H9 (cell line): ENCODE results near the gene GFI1B. TPM values are rescaled to one million over a fixed set of nuclear protein-coding genes. Genes with fewer than 3 reads are reported as not detected.

ENCODE experiments used
- DNase-seq: peaks from one replicate; pipeline ENCODE4 v3.0.0-alpha.2; 2017
- H2AFZ ChIP-seq: one replicate; pipeline ENCODE4 v1.6.1; 2013; ENCODE audit warnings: mild to moderate bottlenecking, low read length, control low read depth, moderate library complexity
- H2AK5ac ChIP-seq: 2 replicates; pipeline ENCODE4 v1.6.1; 2013; ENCODE audit warnings: low read length, control low read depth, mixed read lengths; ENCODE audit not compliant: insufficient read length
- H2BK120ac ChIP-seq: one replicate; pipeline ENCODE4 v1.6.1; 2013; ENCODE audit warnings: low read depth, mild to moderate bottlenecking, low read length, control low read depth, inconsistent platforms; ENCODE audit not compliant: poor library complexity, severe bottlenecking
- H2BK12ac ChIP-seq: 2 replicates; pipeline ENCODE4 v1.6.1; 2013; ENCODE audit warnings: low read length, control low read depth, mixed read lengths, low read depth; ENCODE audit not compliant: insufficient read length
- H2BK15ac ChIP-seq: 2 replicates; pipeline ENCODE4 v1.6.1; 2013; ENCODE audit warnings: low read depth, low read length, control low read depth
- H2BK20ac ChIP-seq: one replicate; pipeline ENCODE4 v1.6.1; 2013; ENCODE audit warnings: low read depth, mild to moderate bottlenecking, low read length, control low read depth, inconsistent platforms; ENCODE audit not compliant: poor library complexity, severe bottlenecking
- H2BK5ac ChIP-seq: 2 replicates; pipeline ENCODE4 v1.6.1; 2013; ENCODE audit warnings: low read length, control low read depth, mixed read lengths; ENCODE audit not compliant: insufficient read length
- H3K14ac ChIP-seq: 2 replicates; pipeline ENCODE4 v1.6.1; 2013; ENCODE audit warnings: low read length, control low read depth; ENCODE audit not compliant: insufficient read depth
- H3K18ac ChIP-seq: 2 replicates; pipeline ENCODE4 v1.6.1; 2013; ENCODE audit warnings: low read depth, mild to moderate bottlenecking, mixed read lengths, low read length, control low read depth; ENCODE audit not compliant: insufficient read length
- H3K23ac ChIP-seq: 2 replicates; pipeline ENCODE4 v1.6.1; 2013; ENCODE audit warnings: low read length, control low read depth, mixed read lengths, low read depth; ENCODE audit not compliant: insufficient read length
- H3K23me2 ChIP-seq: 2 replicates; pipeline ENCODE4 v1.6.1; 2013; ENCODE audit warnings: low read depth, mild to moderate bottlenecking, mixed read lengths, low read length, control low read depth; ENCODE audit not compliant: insufficient read length, poor library complexity, severe bottlenecking
- H3K27ac ChIP-seq: 2 replicates; pipeline ENCODE4 v1.5.1; 2013; ENCODE audit warnings: low read length, control low read depth, mixed read lengths, low read depth; ENCODE audit not compliant: insufficient read length
- H3K27me3 ChIP-seq: 2 replicates; pipeline ENCODE4 v1.6.1; 2013; ENCODE audit warnings: low read length, control low read depth, inconsistent platforms; ENCODE audit not compliant: insufficient read depth
- H3K4ac ChIP-seq: 2 replicates; pipeline ENCODE4 v1.6.1; 2013; ENCODE audit warnings: low read depth, mild to moderate bottlenecking, control low read depth, inconsistent platforms, low read length, moderate library complexity
- H3K4me1 ChIP-seq: 2 replicates; pipeline ENCODE4 v1.6.1; 2013; ENCODE audit warnings: low read length, control low read depth, inconsistent platforms; ENCODE audit not compliant: insufficient read depth
- H3K4me2 ChIP-seq: 2 replicates; pipeline ENCODE4 v1.6.1; 2013; ENCODE audit warnings: low read length, control low read depth, mixed read lengths; ENCODE audit not compliant: insufficient read length, insufficient read depth
- H3K56ac ChIP-seq: 2 replicates; pipeline ENCODE4 v1.6.1; 2013; ENCODE audit warnings: low read depth, mild to moderate bottlenecking, mixed read lengths, low read length, control low read depth; ENCODE audit not compliant: insufficient read length
- H3K79me1 ChIP-seq: 2 replicates; pipeline ENCODE4 v1.6.1; 2013; ENCODE audit warnings: low read depth, mild to moderate bottlenecking, moderate library complexity, low read length, control low read depth, inconsistent platforms; ENCODE audit not compliant: insufficient read depth, poor library complexity, severe bottlenecking
- H3K79me2 ChIP-seq: 2 replicates; pipeline ENCODE4 v1.6.1; 2013; ENCODE audit warnings: low read length, control low read depth, inconsistent platforms; ENCODE audit not compliant: insufficient read depth
- H3K9ac ChIP-seq: 2 replicates; pipeline ENCODE4 v1.6.1; 2013; ENCODE audit warnings: low read length, control low read depth, mixed read lengths; ENCODE audit not compliant: insufficient read length; ENCODE audit errors: extremely low read depth
- H3K9me3 ChIP-seq: one replicate; pipeline ENCODE4 v1.6.1; 2013; ENCODE audit warnings: low read depth, low read length, inconsistent platforms; ENCODE audit not compliant: control insufficient read depth
- H3T11ph ChIP-seq: one replicate; pipeline ENCODE4 v1.6.1; 2013; ENCODE audit warnings: mild to moderate bottlenecking, low read length, control low read depth, inconsistent platforms
- H4K20me1 ChIP-seq: one replicate; pipeline ENCODE4 v1.6.1; 2013; ENCODE audit not compliant: control insufficient read depth, insufficient read length, insufficient read depth
- H4K5ac ChIP-seq: 2 replicates; pipeline ENCODE4 v1.6.1; 2013; ENCODE audit warnings: low read depth, mild to moderate bottlenecking, mixed read lengths, low read length, control low read depth; ENCODE audit not compliant: insufficient read length
- H4K8ac ChIP-seq: replicated peaks from 2 replicates; pipeline ENCODE4 v1.6.1; 2013; ENCODE audit warnings: low read length, control low read depth, mixed read lengths, low read depth; ENCODE audit not compliant: insufficient read length
- H4K91ac ChIP-seq: 2 replicates; pipeline ENCODE4 v1.6.1; 2013; ENCODE audit warnings: low read depth, mild to moderate bottlenecking, moderate library complexity, mixed read lengths, low read length, control low read depth; ENCODE audit not compliant: insufficient read length
- H3K27ac Mint-ChIP-seq, 3 experiments: 2 replicates in 2 of 3; 3 replicates in 1 of 3; pipeline ENCODE4 v1.8.0; 2020 to 2021; ENCODE audit warnings: mixed read lengths in 3 of 3, mild to moderate bottlenecking in 1 of 3, moderate library complexity in 1 of 3
- H3K27me3 Mint-ChIP-seq: 2 replicates; pipeline ENCODE4 v1.8.0; 2021; ENCODE audit warnings: low read depth, mild to moderate bottlenecking, moderate library complexity, mixed read lengths
- H3K36me3 Mint-ChIP-seq, 3 experiments: 2 replicates in 2 of 3; 3 replicates in 1 of 3; pipeline ENCODE4 v1.8.0; 2020 to 2021; ENCODE audit warnings: low read depth in 3 of 3, mixed read lengths in 3 of 3; ENCODE audit not compliant: insufficient read depth in 1 of 3
- H3K4me1 Mint-ChIP-seq, 2 experiments: 2 replicates each; pipeline ENCODE4 v1.8.0; 2020; ENCODE audit warnings: mixed read lengths in 2 of 2
- H3K4me3 Mint-ChIP-seq, 2 experiments: 2 replicates in 1 of 2; 3 replicates in 1 of 2; pipeline ENCODE4 v1.8.0; 2020 to 2021; ENCODE audit warnings: mild to moderate bottlenecking in 2 of 2, mixed read lengths in 2 of 2, moderate library complexity in 1 of 2
- H3K9me3 Mint-ChIP-seq, 2 experiments: 2 replicates in 1 of 2; 3 replicates in 1 of 2; pipeline ENCODE4 v1.8.0; 2020; ENCODE audit warnings: mild to moderate bottlenecking in 2 of 2, mixed read lengths in 2 of 2, moderate library complexity in 1 of 2
- WGBS: extraction: QIAGEN DNeasy Blood & Tissue Kit; methylation state at CpG from one replicate; pipeline ENCODE4 v1.1.7; 2013; ENCODE audit warnings: missing lambda C conversion rate, low lambda C conversion rate, mixed read lengths; ENCODE audit not compliant: insufficient read length; ENCODE audit errors: extremely low coverage; 5-methylcytosine and 5-hydroxymethylcytosine counted together
- total RNA-seq: library from RNA; stranded (reverse); gene quantifications from 2 replicates; pipeline ENCODE4 v1.2.1, GENCODE V29; 2021
- TF ChIP-seq, protein P1 (sequence below): fragments of 200-600 bp; sonication (generic); conservative IDR thresholded peaks from 3 replicates; pipeline ENCODE4 v1.8.0; 2021; ENCODE audit warnings: antibody characterized with exemption, mild to moderate bottlenecking

The GFI1B gene
- total RNA-seq, 1 experiment from 2014 or later = not detected

DNA sequence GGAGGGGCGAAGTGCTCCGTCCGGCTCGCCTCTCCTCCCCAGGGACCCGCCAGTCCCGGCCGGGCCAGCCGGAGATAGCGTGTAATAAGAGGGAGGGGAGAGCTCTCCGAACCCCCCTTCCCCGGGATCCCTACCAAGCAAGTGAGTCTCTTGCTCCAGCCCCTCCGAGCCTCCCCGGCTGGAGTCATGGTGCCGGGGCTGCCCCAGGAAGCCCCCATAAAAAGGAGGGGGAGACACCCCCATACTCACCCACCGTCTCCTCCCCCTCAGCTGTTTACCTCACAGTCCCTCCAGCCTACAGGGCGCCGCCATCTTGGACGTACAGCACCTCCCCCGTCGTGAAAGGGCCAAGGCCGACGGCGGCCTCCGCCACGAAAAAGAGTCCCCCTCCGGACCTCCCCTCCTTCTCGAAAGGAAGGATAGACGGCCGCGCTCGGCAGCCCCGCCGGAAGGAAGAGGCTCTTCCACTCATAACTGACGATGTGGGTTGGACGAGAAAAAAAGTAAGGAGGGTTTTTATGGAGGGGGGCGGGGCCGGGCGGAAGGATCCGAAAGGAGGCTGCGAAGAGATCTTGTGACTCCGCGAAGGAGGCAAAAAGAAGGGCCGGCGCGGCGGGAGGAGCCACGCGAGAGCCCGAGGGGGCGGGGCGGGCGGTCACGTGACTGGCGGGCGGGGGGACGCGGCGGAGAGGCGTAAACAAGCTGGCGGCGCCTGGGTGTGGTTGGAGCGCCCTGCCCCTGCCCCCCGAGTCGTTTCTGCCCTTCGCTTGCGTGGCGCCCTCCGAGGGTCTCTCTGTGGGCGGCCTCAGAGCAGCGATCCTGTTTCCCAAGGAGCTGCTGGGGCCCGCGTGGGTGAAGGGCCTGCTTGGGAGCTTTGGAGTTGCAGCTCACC lies 34.0 kb upstream of the GFI1B start, which contains the start of gene TSC1:
TSS of gene TSC1 (minus strand) at position 323 of the 892 bp plus-strand sequence. CDS start 15,744 bp downstream, outside the sequence.
- Histone ChIP-seq H3K79me1 (peaks cover 3% of the 10 kb centered on the region), H2BK5ac (peak within 1 kb of the TSS; percentile 96), H2AFZ (peak within 1 kb of the TSS; percentile 93), H2BK15ac (no peak within 1 kb of the TSS; the same call in 1 of the 2 replicates), H3T11ph (no peak within 1 kb of the TSS), H3K27me3 (no peaks in the 10 kb centered on the region), H2BK12ac (peak within 1 kb of the TSS; percentile 99), H3K23ac (no peak within 1 kb of the TSS), H4K20me1 (no peaks in the 10 kb centered on the region), H3K4me1 (peaks cover 8% of the 10 kb centered on the region; the same call in 1 of the 2 replicates), H4K5ac (peak within 1 kb of the TSS; percentile 77), H2BK20ac (no peak within 1 kb of the TSS), H4K91ac (peak within 1 kb of the TSS; percentile 94), H3K18ac (peak within 1 kb of the TSS; percentile 99), H3K23me2 (peaks cover 4% of the 10 kb centered on the region), H3K4me2 (peak within 1 kb of the TSS; percentile 82), H3K9me3 (no peaks in the 10 kb centered on the region), H3K14ac (peak within 1 kb of the TSS; percentile 99), H3K79me2 (peaks cover 11% of the 10 kb centered on the region; the same call in 1 of the 2 replicates), H2AK5ac (no peak within 1 kb of the TSS), H3K56ac (peak within 1 kb of the TSS; percentile 86), H3K4ac (no peak within 1 kb of the TSS), H4K8ac (no peak within 1 kb of the TSS), H3K27ac (no peak within 1 kb of the TSS), H3K9ac (peak within 1 kb of the TSS; percentile 96), H2BK120ac (peak within 1 kb of the TSS; percentile 98)
- H3K9me3 Mint-ChIP-seq = peaks cover 0 to 2% of the 10 kb centered on the region in 2 experiments; a peak in 1 of 5 replicates
- peak within 1 kb of the TSS; percentile 100 for H3K27ac Mint-ChIP-seq
- no peaks in the 10 kb centered on the region for H3K27me3 Mint-ChIP-seq
- peaks cover 31 to 59% of the 10 kb centered on the region in 2 experiments for H3K4me1 Mint-ChIP-seq
- DNase-seq = peak; percentile 97
- H3K36me3 Mint-ChIP-seq = no peaks in the 10 kb centered on the region; a peak in 1 of 7 replicates
- peak within 1 kb of the TSS; percentile 89 to 94 for H3K4me3 Mint-ChIP-seq
- TF ChIP-seq, protein P1, sequence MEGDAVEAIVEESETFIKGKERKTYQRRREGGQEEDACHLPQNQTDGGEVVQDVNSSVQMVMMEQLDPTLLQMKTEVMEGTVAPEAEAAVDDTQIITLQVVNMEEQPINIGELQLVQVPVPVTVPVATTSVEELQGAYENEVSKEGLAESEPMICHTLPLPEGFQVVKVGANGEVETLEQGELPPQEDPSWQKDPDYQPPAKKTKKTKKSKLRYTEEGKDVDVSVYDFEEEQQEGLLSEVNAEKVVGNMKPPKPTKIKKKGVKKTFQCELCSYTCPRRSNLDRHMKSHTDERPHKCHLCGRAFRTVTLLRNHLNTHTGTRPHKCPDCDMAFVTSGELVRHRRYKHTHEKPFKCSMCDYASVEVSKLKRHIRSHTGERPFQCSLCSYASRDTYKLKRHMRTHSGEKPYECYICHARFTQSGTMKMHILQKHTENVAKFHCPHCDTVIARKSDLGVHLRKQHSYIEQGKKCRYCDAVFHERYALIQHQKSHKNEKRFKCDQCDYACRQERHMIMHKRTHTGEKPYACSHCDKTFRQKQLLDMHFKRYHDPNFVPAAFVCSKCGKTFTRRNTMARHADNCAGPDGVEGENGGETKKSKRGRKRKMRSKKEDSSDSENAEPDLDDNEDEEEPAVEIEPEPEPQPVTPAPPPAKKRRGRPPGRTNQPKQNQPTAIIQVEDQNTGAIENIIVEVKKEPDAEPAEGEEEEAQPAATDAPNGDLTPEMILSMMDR = no peak
- no CpG with 5 or more reads among the region's 72 CpGs for WGBS
